A673 (cell line): ENCODE measurements around the gene MEIOC. TPM values are rescaled to one million over a fixed set of nuclear protein-coding genes. Genes with fewer than 3 reads are reported as not detected.

Experiments used
- BruUV-seq: library from RNA; stranded (reverse); fragments of 400-500 nt; replicated peaks from 2 replicates; lab custom pipeline; 2021; lab: Mats Ljungman, UMichigan
- CTCF ChIA-PET: fragments of 300-600 bp; sonication (Branson Sonifier 250); formaldehyde crosslinking; loops from one replicate; lab custom pipeline; 2022; ENCODE audit warnings: antibody characterized with exemption; lab: Charles Lee
- POLR2A ChIA-PET: fragments of 300-600 bp; sonication (Branson Sonifier 250); formaldehyde crosslinking; loops from one replicate; lab custom pipeline; 2022; ENCODE audit warnings: antibody characterized with exemption; ENCODE audit not compliant: low non-redundant PET; lab: Charles Lee
- DNase-seq: peaks from one replicate; pipeline ENCODE4 v3.0.0-alpha.2; 2015; ENCODE audit warnings: low spot score
- H3K27ac ChIP-seq: fragments of 200-600 bp; sonication (generic); 2 replicates; pipeline ENCODE4 v1.5.1; 2016; ENCODE audit warnings: mixed run types, low read depth, mild to moderate bottlenecking, mixed read lengths, antibody characterized with exemption, low read length; ENCODE audit not compliant: poor library complexity, severe bottlenecking
- H3K27me3 ChIP-seq: fragments of 200-600 bp; sonication (generic); replicated peaks from 2 replicates; pipeline ENCODE4 v1.6.1; 2017; ENCODE audit warnings: mixed run types, low read depth, mild to moderate bottlenecking, mixed read lengths, antibody characterized with exemption, low read length; ENCODE audit not compliant: insufficient read depth, poor library complexity
- H3K36me3 ChIP-seq: fragments of 200-600 bp; sonication (generic); 2 replicates; pipeline ENCODE4 v1.6.1; 2016; ENCODE audit warnings: mixed run types, mild to moderate bottlenecking, mixed read lengths, antibody characterized with exemption, low read length; ENCODE audit not compliant: insufficient read depth, poor library complexity, severe bottlenecking
- H3K4me1 ChIP-seq: fragments of 200-600 bp; sonication (generic); 2 replicates; pipeline ENCODE4 v1.6.1; 2017; ENCODE audit warnings: mixed run types, mild to moderate bottlenecking, mixed read lengths, antibody characterized with exemption, low read length; ENCODE audit not compliant: insufficient read depth, poor library complexity, severe bottlenecking
- H3K4me3 ChIP-seq: fragments of 200-600 bp; sonication (generic); 2 replicates; pipeline ENCODE4 v1.5.1; 2016; ENCODE audit warnings: low read depth, mixed run types, mild to moderate bottlenecking, mixed read lengths, low read length; ENCODE audit not compliant: poor library complexity, severe bottlenecking
- H3K9me3 ChIP-seq: fragments of 200-600 bp; sonication (generic); 2 replicates; pipeline ENCODE4 v1.6.1; 2016; ENCODE audit warnings: mixed run types, low read depth, mild to moderate bottlenecking, mixed read lengths, antibody characterized with exemption, low read length; ENCODE audit not compliant: poor library complexity, severe bottlenecking
- EZH2 ChIP-seq: fragments of 200-600 bp; sonication (generic); IDR thresholded peaks from 2 replicates; pipeline ENCODE4 v1.6.1; 2017; ENCODE audit warnings: borderline replicate concordance, low read depth, mild to moderate bottlenecking, mixed read lengths, antibody characterized with exemption, low read length; ENCODE audit not compliant: poor library complexity, severe bottlenecking
- intact Hi-C: fragments of 100-400 bp; cut with micrococcal nuclease; formaldehyde crosslinking; loops from one replicate; pipeline ENCODE4 v1.10.0; 2022; ENCODE audit not compliant: unreplicated experiment
- total RNA-seq: library from RNA; stranded (reverse); gene quantifications from 2 replicates; pipeline ENCODE4 v1.2.3, GENCODE V29; 2021
- TF ChIP-seq, protein P1 (sequence below): fragments of 300-800, 200-600 bp; sonication (generic); conservative IDR thresholded peaks from 2 replicates; pipeline ENCODE4 v1.5.1; 2017; ENCODE audit warnings: low read depth, mild to moderate bottlenecking, antibody characterized with exemption, low read length, moderate library complexity, mixed read lengths

MEIOC gene
- total RNA-seq, 1 experiment from 2014 or later, result not detected

DNA sequence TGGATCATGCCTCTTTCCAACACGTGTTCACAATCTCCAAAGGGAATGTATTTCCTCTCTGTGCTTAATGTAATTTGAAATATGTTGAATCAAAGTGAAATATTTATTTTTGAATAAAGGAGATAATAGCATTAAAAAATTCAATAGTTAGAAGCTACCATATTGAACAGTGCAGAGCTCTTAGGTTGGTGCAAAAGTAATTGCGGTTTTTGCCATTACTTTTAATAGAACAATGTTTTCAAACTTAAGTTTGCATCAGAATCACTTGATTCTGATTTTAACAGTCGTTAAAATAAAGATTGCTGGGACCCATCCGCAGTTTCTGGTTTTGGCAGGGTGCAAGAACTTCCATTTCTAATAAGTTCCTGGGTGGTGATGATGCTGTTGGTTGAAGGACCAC is 10.0 kb upstream of the MEIOC start:
- Histone ChIP-seq H3K27me3 (no peaks in the 10 kb centered on the region), H3K4me1 (no peaks in the 10 kb centered on the region), H3K9me3 (no peaks in the 10 kb centered on the region), H3K27ac (no peak overlapping the region), H3K4me3 (no peak overlapping the region), H3K36me3 (no peaks in the 10 kb centered on the region)
- TF ChIP-seq, protein P1, sequence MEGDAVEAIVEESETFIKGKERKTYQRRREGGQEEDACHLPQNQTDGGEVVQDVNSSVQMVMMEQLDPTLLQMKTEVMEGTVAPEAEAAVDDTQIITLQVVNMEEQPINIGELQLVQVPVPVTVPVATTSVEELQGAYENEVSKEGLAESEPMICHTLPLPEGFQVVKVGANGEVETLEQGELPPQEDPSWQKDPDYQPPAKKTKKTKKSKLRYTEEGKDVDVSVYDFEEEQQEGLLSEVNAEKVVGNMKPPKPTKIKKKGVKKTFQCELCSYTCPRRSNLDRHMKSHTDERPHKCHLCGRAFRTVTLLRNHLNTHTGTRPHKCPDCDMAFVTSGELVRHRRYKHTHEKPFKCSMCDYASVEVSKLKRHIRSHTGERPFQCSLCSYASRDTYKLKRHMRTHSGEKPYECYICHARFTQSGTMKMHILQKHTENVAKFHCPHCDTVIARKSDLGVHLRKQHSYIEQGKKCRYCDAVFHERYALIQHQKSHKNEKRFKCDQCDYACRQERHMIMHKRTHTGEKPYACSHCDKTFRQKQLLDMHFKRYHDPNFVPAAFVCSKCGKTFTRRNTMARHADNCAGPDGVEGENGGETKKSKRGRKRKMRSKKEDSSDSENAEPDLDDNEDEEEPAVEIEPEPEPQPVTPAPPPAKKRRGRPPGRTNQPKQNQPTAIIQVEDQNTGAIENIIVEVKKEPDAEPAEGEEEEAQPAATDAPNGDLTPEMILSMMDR, result no peak
- no peak for TF ChIP-seq EZH2
- intact Hi-C loops, result no loop called here
- no peak for DNase-seq
- POLR2A ChIA-PET, result no interaction called here
- no TSS peak for BruUV-seq
- CTCF ChIA-PET, result no interaction called here

DNA sequence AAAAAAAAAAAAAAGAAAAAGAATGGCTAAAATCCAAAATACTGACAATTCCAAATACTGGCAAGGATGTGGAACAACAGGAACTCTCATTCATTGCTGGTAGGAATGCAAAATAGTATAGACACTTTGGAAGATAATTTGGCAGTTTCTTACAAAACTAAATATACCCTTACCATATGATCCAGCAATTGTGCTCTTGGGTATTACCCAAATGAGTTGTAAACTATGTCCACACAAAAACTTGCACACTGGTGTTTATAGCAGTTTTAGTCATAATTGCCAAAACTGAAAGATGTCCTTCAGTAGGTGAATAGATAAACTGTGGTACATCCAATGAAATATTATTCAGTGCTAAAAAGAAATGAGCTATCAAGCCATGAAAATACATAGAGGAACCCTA is 8.5 kb upstream of the MEIOC start:
- no peaks in the 10 kb centered on the region for H3K9me3 ChIP-seq
- ChIA-PET CTCF (no interaction called here), POLR2A (interaction anchor here (0.7 kb wide), 1 partner anchor 482 kb away, joined by 4 read pairs; no protein-coding TSS in a partner anchor)
- no peaks in the 10 kb centered on the region for H3K4me1 ChIP-seq
- DNase-seq, result no peak
- H3K27me3 ChIP-seq, result no peaks in the 10 kb centered on the region
- intact Hi-C loops, result no loop called here
- H3K4me3 ChIP-seq, result no peak overlapping the region
- BruUV-seq, result no TSS peak
- H3K36me3 ChIP-seq, result no peaks in the 10 kb centered on the region
- no peak overlapping the region for H3K27ac ChIP-seq
- no peak for TF ChIP-seq EZH2
- TF ChIP-seq, protein P1, result no peak

DNA sequence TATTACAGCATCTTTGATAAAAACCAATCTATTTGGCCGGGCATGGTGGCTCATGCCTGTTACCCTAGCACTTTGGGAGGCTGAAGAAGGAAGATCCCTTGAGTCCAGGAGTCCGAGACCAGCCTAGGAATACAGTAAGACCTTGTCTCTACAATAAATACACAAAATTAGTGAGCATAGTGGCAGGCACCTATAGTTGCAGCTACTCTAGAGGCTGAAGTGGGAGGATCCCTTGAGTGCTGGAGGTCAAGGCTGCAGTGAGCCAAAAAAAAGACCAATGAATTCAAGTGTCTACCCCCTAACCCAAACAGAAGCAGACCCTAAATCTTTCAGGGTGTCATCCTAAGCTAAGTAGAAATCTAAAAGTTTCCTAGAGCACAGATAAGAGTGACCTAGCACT is 7.3 kb upstream of the MEIOC start:
- Histone ChIP-seq H3K4me3 (no peak overlapping the region), H3K27me3 (no peaks in the 10 kb centered on the region), H3K27ac (no peak overlapping the region), H3K9me3 (no peaks in the 10 kb centered on the region), H3K4me1 (no peaks in the 10 kb centered on the region), H3K36me3 (no peaks in the 10 kb centered on the region)
- intact Hi-C loops, result no loop called here
- CTCF ChIA-PET, result no interaction called here
- POLR2A ChIA-PET, result no interaction called here
- no peak for TF ChIP-seq EZH2
- TF ChIP-seq, protein P1, result no peak
- no TSS peak for BruUV-seq
- DNase-seq, result no peak
